ENCODE results near the gene TMEM30B. TPM values are rescaled to one million over a fixed set of nuclear protein-coding genes. Genes with fewer than 3 reads are reported as not detected.

Gene TMEM30B
- total and polyA plus RNA-seq, 2 of the 4 experiments (the other 2 are of a cell fraction), result 0.03 TPM; not detected in 1

DNA sequence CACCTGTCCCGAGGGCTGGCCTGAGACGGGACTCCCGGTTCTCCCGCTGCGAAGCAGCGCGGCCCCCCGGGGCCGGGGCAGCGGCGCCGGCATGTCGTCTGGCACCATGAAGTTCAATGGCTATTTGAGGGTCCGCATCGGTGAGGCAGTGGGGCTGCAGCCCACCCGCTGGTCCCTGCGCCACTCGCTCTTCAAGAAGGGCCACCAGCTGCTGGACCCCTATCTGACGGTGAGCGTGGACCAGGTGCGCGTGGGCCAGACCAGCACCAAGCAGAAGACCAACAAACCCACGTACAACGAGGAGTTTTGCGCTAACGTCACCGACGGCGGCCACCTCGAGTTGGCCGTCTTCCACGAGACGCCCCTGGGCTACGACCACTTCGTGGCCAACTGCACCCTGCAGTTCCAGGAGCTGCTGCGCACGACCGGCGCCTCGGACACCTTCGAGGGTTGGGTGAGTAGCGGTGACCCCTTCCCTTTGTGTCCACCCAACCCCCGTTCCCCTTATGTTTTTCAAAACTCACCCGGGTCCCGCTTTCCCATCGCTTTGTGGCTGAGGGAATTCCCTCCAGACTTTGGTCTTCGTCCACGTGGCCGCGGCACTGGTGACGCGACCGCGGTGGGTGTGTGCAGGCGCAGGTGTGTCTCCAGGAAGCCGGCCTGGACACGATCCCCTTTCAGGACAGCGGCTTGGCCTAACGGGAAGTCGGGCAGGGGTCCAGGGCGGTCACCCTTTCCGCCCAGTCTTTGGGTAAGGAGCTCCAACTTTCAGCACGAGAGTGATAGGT, 41.1 kb upstream of the TMEM30B start (continued):
- no peak for TF ChIP-seq MXI1 (IDR thresholded peaks at IDR 0.05; ENCODE audit: borderline replicate concordance, low read depth, low read length)

DNA sequence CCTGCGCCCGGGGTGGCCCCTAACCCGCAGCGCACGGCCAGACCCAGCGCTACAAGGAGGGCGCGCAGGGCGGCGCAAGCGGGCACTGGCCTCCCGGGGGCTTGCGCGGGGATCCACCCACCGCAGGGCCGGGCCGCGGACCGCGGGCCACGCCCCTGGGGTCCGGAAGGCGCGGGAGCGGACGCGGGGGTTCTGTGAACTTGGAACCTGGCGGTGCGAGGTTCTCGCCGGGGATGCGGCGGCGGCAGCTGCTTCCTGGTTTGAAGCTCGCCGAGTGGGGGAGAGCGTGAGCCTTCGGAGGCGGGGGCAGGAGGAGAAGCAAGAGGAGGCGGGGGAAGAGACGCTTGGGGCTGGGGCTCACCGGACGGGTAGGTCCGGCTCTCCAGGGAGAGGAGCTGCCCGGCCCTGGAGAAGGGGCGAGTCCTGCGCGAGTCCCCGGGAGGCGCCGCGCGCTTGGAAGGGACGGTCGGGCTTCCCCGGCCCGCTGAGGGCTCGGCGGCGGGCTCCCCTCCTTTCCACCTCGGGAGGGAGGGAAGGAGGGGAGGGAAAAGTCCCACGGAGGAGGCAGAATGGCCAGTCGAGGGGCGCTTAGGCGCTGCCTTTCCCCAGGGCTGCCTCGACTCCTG, 40.4 kb upstream of the TMEM30B start, which contains the start of gene PRKCH:
Gene PRKCH (plus strand): TSS at position 195 of the 626 bp plus-strand sequence. CDS start 523 bp downstream, outside the sequence.
- no peak within 1 kb of the TSS; the same call in 1 of the 2 replicates for H3K23ac ChIP-seq (ENCODE audit: low read depth, low read length)
- no peak within 1 kb of the TSS for H3K27ac ChIP-seq (ENCODE audit: insufficient read depth, low read length)
- no peak within 1 kb of the TSS for H2BK20ac ChIP-seq (ENCODE audit: low read depth, low read length)
- H2AK5ac ChIP-seq (ENCODE audit: low read depth, low read length), result no peak within 1 kb of the TSS
- H3K4me2 ChIP-seq (ENCODE audit: low read depth, low read length), result peak within 1 kb of the TSS; percentile 55
- ChIA-PET CTCF (interaction anchor here (0.5 kb wide), 1 partner anchor 88 kb away, joined by 3 read pairs; no protein-coding TSS in a partner anchor), POLR2A (ENCODE audit: unreplicated experiment) (no interaction called here)
- peak; percentile 25 for DNase-seq
- no TSS peak for BruUV-seq (replicated peaks)
- H4K5ac ChIP-seq (ENCODE audit: low read depth, low read length), result no peak within 1 kb of the TSS
- no peak within 1 kb of the TSS for H2BK5ac ChIP-seq (ENCODE audit: low read depth, low read length, poor library complexity, severe bottlenecking)
- H3K9ac ChIP-seq (ENCODE audit: low read depth, low read length), result no peak within 1 kb of the TSS
- no peak within 1 kb of the TSS for H3K4ac ChIP-seq (ENCODE audit: low read depth, low read length)
- in situ Hi-C loops (cut with MboI; ENCODE audit: low sequenced_read_pairs), result no loop called here
- H3K9me1 ChIP-seq (ENCODE audit: insufficient read depth, low read length), result no peaks in the 10 kb centered on the region
- H3K14ac ChIP-seq (replicated peaks; ENCODE audit: low read depth, low read length), result no peak within 1 kb of the TSS
- H4K8ac ChIP-seq (ENCODE audit: low read depth in 2 of 2, low read length in 2 of 2), result no peak within 1 kb of the TSS
- peak within 1 kb of the TSS; percentile 39 for H3K4me3 ChIP-seq (ENCODE audit: insufficient read depth, low read depth, low read length)
- dilution Hi-C loops (cut with HindIII; ENCODE audit: low sequenced_read_pairs, unreplicated experiment), result no loop called here
- peak within 1 kb of the TSS; percentile 55 for H2AK9ac ChIP-seq (replicated peaks; ENCODE audit: low read depth, low read length, poor library complexity)
- H3K4me1 ChIP-seq (ENCODE audit: control insufficient read depth, insufficient read depth, low read length), result no peaks in the 10 kb centered on the region; the same call in 1 of the 2 replicates
- peaks cover 57% of the 10 kb centered on the region for H3K27me3 ChIP-seq (ENCODE audit: control insufficient read depth, insufficient read depth, low read length)
- TF ChIP-seq ELK1 (IDR thresholded peaks at IDR 0.05; ENCODE audit: borderline replicate concordance, low read depth, low read length), result no peak
- TF ChIP-seq RFX5 (IDR thresholded peaks at IDR 0.05; ENCODE audit: low read depth, low read length), result no peak
- TF ChIP-seq NFE2L2 (IDR thresholded peaks at IDR 0.05; ENCODE audit: low read depth, low read length), result no peak
- TF ChIP-seq, protein P1, sequence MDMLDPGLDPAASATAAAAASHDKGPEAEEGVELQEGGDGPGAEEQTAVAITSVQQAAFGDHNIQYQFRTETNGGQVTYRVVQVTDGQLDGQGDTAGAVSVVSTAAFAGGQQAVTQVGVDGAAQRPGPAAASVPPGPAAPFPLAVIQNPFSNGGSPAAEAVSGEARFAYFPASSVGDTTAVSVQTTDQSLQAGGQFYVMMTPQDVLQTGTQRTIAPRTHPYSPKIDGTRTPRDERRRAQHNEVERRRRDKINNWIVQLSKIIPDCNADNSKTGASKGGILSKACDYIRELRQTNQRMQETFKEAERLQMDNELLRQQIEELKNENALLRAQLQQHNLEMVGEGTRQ (IDR thresholded peaks at IDR 0.05; ENCODE audit: low read depth, low read length), result no peak
- TF ChIP-seq MAFK (IDR thresholded peaks at IDR 0.05; ENCODE audit: low read depth, low read length), result no peak
- TF ChIP-seq SMC3 (IDR thresholded peaks at IDR 0.05; ENCODE audit: low read depth, low read length), result no peak
- TF ChIP-seq MAZ (IDR thresholded peaks at IDR 0.05; ENCODE audit: borderline replicate concordance, low read depth, low read length), result peak; percentile 61; the same call in 1 of the 2 replicates
- no peak for TF ChIP-seq BHLHE40 (IDR thresholded peaks at IDR 0.05; ENCODE audit: low read depth, low read length)
- TF ChIP-seq RCOR1 (IDR thresholded peaks at IDR 0.05; ENCODE audit: insufficient replicate concordance, low read length), result no peak
- no peak within 1 kb of the TSS for H2BK15ac ChIP-seq (ENCODE audit: low read depth, low read length)
- peak within 1 kb of the TSS; percentile 91 for H2AFZ ChIP-seq (replicated peaks; ENCODE audit: low read length, poor library complexity)
- ATAC-seq (ENCODE audit: low read depth), result peak; percentile 81
- no peak within 1 kb of the TSS for H3K56ac ChIP-seq (ENCODE audit: extremely low read depth, insufficient read depth, low read length)
- intact Hi-C loops (cut with micrococcal nuclease), result no loop called here
- no peak within 1 kb of the TSS for H2BK120ac ChIP-seq (ENCODE audit: low read depth, low read length)
- no CpG with 5 or more reads among the region's 66 CpGs for WGBS, 2 experiments (ENCODE audit: extremely low coverage in 2 of 2, insufficient read length in 1 of 2)
- H3K79me1 ChIP-seq (ENCODE audit: low read depth in 1 of 2, low read length in 2 of 2), result no peaks in the 10 kb centered on the region
- no peaks in the 10 kb centered on the region for H4K20me1 ChIP-seq (ENCODE audit: insufficient read depth, low read length)
- no peaks in the 10 kb centered on the region for H3K36me3 ChIP-seq (ENCODE audit: control insufficient read depth, insufficient read depth, low read length)
- no peak within 1 kb of the TSS for H4K91ac ChIP-seq (ENCODE audit: insufficient read depth, low read depth, low read length)
- H3K9me3 ChIP-seq (ENCODE audit: control insufficient read depth, insufficient read depth, low read length), result peaks cover 5% of the 10 kb centered on the region; the same call in 1 of the 2 replicates
- no peak within 1 kb of the TSS for H3K18ac ChIP-seq (ENCODE audit: low read depth, low read length)

Measured in IMR-90 (cell line).